GM12873 (cell line): Measurements from ENCODE around the gene UBE4B.

Experiments used
- TF ChIP-seq, protein P1 (sequence below): IDR thresholded peaks from 2 replicates; pipeline ENCODE4 v1.5.1; 2012; ENCODE audit warnings: low read depth, mild to moderate bottlenecking, moderate library complexity, low read length, control low read depth; ENCODE audit not compliant: insufficient read depth; ENCODE audit errors: missing control alignments

UBE4B gene

DNA sequence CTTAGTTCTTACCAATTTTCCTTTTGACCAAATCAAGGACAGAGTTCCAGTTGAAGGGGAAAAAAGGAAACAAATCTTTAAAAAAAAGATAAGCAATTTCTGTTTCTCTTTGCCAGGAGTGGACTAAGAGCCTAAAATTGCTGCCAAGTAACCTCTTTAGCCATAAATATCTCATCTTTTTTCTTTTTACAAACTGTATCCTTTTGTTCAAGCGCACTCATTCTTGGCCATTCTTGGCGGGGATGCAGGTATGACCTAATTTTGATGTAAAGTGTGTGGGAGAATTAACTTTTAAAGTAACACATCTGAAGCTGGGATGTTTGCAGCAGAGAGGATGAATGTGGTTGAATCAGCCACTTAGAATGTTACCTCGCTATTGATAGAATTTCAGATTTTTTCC is 164.2 kb downstream of the UBE4B start:
- TF ChIP-seq, protein P1, sequence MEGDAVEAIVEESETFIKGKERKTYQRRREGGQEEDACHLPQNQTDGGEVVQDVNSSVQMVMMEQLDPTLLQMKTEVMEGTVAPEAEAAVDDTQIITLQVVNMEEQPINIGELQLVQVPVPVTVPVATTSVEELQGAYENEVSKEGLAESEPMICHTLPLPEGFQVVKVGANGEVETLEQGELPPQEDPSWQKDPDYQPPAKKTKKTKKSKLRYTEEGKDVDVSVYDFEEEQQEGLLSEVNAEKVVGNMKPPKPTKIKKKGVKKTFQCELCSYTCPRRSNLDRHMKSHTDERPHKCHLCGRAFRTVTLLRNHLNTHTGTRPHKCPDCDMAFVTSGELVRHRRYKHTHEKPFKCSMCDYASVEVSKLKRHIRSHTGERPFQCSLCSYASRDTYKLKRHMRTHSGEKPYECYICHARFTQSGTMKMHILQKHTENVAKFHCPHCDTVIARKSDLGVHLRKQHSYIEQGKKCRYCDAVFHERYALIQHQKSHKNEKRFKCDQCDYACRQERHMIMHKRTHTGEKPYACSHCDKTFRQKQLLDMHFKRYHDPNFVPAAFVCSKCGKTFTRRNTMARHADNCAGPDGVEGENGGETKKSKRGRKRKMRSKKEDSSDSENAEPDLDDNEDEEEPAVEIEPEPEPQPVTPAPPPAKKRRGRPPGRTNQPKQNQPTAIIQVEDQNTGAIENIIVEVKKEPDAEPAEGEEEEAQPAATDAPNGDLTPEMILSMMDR: no peak

DNA sequence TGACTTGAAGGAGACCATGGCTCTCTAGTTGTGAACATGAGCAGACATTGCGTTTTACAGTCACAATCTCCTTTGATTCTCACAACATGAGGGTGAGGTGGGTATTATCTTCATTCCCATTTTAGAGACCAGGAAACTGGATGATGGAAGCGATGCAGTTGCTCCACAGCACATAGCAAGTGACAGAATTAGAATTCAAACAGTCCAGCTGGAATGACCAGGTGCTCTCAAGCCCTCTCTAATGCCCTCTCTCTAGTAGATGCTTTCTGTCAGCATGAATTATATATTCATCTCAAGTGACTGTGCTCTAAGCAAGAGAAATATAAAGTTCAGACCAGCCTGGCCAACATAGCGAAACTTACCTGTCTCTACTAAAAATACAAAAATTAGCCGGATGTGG is 167.9 kb downstream of the UBE4B start:
- TF ChIP-seq, protein P1: no peak

DNA sequence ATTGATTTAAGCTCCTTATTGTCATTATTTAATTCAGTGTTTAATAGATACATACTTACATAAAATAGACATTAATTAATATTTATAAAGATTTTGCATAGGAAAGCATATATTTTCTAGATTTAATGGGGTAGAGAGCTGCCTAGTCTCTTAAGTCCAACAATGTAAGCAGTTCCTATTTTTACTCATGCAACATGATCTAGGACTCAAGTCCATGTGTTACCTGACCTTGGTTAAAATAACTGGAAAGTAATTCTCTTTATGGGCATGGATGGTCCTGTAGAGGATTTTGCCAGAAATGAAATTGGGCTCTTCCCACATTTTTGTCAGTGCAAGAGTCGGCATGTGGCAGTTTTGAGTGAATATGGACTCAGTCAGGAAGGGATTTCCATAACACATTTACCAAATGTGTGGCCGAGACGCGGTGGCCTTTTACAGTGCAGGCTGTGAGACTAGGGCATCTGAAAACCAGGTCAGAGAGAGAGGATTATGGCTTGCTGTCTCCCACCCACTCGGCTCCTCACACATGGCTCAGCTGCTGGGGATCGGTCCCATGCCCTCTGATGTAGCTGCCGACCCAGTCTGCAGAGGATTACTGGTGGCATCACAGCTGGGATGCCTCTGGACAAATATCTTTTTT is 171.4 kb downstream of the UBE4B start:
- TF ChIP-seq, protein P1: no peak

DNA sequence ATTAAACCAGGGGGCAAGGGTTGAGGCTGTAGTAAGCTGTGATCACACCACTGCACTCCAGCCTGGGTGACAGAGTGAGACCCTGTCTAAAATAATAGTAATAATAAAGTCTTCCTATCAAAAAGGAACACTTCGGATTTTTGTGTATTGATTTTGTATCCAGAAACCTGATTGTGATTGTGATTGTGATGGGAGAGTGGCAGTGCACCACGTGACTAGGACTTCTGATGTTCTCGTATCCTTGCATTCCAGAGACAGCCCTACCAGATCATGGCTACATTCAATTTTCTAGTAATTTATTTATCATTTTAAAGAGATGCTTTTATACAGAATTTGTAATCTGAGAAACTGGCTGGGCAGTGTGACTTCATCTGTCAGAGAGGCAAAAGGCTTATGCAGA is 175.1 kb downstream of the UBE4B start:
- TF ChIP-seq, protein P1: no peak

DNA sequence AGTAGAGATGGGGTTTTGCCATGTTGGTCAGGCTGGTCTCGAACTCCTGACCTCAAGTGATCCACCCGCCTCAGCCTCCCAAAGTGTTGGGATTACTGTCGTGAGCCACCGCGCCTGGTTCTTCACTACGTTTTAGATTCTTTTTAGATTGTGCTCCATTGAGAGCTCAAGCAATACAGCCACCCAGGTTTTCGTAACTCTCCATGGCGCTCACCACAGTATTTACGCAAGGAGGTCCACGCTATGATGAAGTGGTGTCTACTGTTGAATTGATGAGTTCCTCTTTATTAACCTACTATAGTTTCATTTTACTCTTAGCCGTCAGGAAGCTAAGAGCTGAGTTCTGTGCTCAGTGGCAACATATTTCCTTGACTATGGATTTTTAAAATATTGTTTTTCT is 175.8 kb downstream of the UBE4B start:
- TF ChIP-seq, protein P1: no peak

DNA sequence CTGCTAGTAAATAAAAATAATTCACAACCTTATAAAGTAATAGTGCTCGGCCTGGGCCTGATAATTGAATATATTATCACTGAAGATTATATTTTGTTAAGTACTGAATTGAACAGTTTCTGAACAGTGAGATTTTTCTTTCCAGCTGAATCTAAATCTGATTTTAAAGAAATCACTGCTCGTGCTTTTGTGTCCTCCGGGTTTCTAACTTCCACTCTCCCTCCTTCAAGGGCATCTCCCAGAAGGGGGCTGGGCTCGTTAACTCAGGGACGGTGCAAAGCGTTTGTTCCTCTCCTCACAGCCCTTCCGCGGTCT is 176.8 kb downstream of the UBE4B start:
- TF ChIP-seq, protein P1: no peak

DNA sequence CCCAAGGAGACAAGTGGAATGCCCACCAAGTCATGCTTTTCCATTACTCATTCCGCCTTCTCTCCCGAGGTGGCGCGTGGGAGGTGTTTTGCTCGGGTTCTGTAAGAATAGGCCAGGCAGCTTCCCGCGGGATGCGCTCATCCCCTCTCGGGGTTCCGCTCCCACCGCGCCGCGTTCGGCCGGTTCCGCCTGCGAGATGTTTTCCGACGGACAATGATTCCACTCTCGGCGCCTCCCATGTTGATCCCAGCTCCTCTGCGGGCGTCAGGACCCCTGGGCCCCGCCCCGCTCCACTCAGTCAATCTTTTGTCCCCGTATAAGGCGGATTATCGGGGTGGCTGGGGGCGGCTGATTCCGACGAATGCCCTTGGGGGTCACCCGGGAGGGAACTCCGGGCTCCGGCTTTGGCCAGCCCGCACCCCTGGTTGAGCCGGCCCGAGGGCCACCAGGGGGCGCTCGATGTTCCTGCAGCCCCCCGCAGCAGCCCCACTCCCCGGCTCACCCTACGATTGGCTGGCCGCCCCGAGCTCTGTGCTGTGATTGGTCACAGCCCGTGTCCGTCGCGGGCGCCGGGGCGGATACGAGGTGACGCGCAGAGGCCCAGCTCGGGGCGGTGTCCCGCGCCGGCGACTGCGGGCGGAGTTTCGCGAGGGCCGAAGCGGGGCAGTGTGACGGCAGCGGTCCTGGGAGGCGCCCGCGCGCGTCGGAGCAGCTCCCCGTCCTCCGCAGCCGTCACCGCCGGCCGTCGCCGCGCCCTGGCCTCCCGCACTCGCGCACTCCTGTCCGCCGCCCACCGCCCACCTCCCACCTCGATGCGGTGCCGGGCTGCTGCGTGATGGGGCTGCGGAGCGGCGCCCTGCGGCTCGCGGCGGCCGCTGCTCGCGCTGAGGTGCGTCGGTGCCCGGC is 177.4 kb downstream of the UBE4B start, which contains the start of gene KIF1B:
KIF1B (plus strand) TSS at position 666 of the 906 bp plus-strand sequence. CDS start 21,759 bp downstream, outside the sequence.
- TF ChIP-seq, protein P1: peak; percentile 84
